Transverse colon (tissue), 3 donors: ENCODE results near the gene CD6.
"Not testable (repeated sequence)": the region's sequence is repeated elsewhere in the genome, so short reads cannot be mapped to it uniquely, and the experiment has no call there.

Experiments used
- POLR2A ChIP-seq: fragments of 450-650 bp; IDR thresholded peaks from one replicate; pipeline ENCODE4 v1.6.1; 2016; ENCODE audit warnings: antibody characterized with exemption, mild to moderate bottlenecking, moderate library complexity
- TF ChIP-seq, protein P1 (sequence below), 5 experiments: fragments of 200-600 bp in 3 of 5; fragments of 450-650 bp in 2 of 5; sonication (generic) in 3 of 5; IDR thresholded peaks; 1 replicate in 2 of 5; 2 replicates in 3 of 5; pipeline ENCODE4 v1.5.1; 2016 to 2017; ENCODE audit warnings: antibody characterized with exemption in 5 of 5, inconsistent platforms in 3 of 5, mild to moderate bottlenecking in 2 of 5, moderate library complexity in 1 of 5

GRCh38 chr11:60974316-60974715, 2.8 kb downstream of the CD6 start:
- TF ChIP-seq, protein P1, sequence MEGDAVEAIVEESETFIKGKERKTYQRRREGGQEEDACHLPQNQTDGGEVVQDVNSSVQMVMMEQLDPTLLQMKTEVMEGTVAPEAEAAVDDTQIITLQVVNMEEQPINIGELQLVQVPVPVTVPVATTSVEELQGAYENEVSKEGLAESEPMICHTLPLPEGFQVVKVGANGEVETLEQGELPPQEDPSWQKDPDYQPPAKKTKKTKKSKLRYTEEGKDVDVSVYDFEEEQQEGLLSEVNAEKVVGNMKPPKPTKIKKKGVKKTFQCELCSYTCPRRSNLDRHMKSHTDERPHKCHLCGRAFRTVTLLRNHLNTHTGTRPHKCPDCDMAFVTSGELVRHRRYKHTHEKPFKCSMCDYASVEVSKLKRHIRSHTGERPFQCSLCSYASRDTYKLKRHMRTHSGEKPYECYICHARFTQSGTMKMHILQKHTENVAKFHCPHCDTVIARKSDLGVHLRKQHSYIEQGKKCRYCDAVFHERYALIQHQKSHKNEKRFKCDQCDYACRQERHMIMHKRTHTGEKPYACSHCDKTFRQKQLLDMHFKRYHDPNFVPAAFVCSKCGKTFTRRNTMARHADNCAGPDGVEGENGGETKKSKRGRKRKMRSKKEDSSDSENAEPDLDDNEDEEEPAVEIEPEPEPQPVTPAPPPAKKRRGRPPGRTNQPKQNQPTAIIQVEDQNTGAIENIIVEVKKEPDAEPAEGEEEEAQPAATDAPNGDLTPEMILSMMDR (IDR thresholded peaks at IDR 0.05) = not testable (repeated sequence)
- TF ChIP-seq POLR2A = not testable (repeated sequence)
